Stimulated activated CD4-positive, alpha-beta T cell treated with anti-CD3 and anti-CD28 coated beads, Interleukin-12 subunit alpha, Interleukin-12 subunit beta, amount 100 ng/mL, for 4 hours (primary cell): ENCODE data around the gene SGK2.

ENCODE experiments used
- DNase-seq: peaks from one replicate; pipeline ENCODE4 v3.0.0-alpha.2; 2020

Gene SGK2

DNA sequence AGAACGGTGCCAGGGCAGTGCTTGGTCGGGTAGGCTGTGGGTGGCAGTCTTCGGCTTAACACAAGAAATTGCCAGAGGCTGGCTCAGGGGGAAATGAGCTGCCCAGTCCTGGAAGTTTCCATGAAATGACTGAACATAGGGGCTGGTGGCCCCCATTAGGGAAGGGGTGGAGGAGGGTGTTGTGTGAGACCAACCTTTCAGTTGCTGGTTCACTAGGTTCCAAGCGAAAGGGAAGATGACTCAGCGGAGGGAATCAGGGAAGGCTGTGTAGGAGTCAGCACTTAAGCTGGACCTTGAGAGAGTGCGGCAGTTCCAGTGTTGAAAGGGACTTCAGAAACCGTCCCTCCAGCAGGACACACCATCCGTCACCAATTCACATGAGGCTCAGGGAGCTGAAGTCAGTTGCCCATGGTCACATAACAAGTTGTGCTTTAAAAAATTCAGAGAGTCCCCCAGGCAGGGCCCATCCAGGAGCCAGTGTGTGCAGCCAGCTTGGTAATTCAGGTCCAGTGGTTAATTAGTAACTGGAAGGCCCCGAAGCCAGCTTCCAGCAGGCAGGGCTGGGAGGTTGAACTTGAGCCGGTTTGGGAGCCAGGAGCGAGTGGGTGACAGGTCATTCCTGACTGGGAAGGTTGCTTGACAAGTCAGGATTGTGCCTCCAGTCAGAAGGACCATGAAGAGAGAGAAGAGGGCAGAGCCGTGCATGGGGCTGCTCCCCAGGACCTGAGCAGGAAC lies at the start of gene SGK2:
TSS of gene SGK2 (plus strand) at position 616 of the 735 bp plus-strand sequence. CDS start 7,469 bp downstream, outside the sequence.
- DNase-seq: no peak

DNA sequence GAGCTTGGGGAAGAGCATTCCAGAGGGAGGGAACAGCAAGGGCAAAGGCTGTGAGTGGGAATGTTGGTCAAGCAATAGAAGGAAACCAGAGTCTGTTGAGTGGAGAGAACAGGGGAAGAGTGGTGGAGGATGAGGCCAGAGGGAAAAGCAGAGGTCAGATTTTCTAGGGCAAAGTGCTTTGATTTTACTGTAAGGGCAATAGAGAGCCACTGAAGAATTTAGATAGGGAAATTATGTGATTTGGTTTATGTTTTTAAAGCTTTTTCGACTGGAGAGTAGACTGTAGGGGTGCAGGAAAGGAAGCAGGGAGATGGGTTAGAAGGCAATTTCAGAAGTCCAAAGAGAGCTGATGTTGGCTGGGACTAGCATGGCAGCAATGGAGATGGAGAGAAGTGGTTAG lies 46.9 kb upstream of the SGK2 start:
- no peak for DNase-seq

DNA sequence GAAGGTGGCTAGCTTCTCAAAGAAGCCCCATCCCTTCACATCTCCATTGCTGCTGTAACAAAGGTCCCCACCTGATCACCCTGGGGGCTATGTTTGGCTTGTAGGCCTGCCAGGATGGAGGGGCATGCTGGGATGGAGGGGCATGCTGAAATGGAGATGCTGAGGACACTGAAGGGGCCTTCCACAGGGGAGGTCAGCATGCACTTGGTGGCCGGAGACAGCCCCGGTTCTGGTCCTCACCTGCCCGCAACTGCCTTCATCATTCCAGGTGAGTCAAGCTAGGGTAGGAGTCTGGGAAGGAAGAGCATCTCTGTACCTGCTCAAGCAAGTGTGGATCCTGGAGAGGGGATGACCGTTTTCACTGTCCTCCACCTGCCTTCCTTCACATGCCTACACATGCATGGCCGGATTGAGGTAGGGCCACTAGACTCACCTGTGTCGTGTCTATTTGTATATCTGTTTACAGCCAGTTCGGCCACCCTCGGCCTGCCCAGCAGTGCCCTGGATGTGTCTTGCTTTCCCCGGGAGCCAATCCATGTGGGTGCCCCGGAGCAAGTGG lies 45.4 kb upstream of the SGK2 start:
- DNase-seq: no peak

DNA sequence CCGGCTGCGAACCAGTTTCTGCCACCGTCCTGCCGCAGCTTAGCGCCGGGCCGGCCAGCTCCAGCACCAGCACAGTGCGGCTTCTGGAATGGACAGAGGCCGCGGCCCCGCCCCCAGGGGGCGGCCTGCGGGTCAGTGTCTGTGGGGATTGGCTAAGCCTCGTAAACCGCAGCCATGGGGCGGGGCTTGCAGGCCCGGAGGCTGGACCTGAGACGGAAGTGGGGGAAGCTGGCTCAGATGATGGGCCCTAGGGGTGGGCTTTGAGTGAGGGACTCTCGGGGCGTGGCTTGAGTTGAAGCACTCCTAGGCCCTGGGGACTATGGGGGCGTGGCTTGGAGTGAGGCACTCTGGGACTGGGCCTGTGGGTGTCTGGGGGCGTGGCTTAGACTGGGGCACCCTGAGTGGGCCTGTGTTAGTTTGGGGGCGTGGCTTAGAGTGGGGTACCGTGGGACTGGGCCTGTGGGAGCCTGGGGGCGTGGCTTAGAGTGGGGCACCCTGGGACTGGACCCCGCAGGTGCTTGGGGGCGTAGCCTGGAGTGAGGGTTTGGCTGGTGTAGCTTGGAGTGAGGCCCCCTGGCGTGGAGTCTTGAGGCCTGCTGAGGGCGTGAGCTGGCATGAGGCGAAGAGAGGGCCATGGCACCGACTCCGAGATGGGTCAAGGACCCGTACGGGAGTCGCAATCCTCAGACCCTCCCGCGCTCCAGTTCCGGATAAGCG lies 44.7 kb upstream of the SGK2 start:
- peak; percentile 81 for DNase-seq

DNA sequence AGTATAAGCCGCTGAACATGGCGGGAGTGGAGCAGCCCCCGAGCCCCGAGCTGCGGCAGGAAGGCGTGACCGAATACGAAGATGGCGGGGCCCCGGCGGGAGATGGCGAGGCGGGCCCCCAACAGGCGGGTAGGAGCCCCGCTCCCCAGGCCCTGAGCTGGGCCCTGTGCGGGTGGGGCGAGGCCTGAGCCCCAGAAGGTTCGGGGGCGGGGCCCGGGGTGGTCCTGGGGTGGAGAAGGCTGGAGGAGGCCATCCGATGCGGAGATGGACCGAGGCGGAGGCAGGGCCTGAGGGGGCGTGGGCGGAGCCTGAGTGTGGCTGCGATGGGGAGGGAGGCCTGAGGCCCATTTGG lies 44.2 kb upstream of the SGK2 start:
- DNase-seq: no peak

DNA sequence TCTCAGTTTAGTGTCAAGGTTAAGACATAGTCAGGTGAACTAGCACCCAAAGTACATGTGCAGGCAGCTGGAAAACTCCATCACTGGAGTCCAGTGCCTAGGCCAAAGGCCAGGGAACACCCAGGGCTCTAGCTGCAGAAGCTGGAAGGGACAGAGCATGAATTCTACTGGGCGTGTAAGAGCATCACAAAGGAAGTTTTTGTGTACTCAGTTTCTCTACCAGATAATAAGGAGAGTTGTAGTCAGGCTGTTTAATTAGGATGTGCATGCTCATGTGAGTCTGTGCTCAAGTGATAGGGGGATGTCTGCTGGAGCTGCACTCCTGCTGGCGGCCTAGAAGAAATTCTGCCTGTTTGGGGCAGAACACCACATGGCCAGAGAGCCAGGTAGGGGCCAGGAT lies 43.2 kb upstream of the SGK2 start:
- DNase-seq: no peak

DNA sequence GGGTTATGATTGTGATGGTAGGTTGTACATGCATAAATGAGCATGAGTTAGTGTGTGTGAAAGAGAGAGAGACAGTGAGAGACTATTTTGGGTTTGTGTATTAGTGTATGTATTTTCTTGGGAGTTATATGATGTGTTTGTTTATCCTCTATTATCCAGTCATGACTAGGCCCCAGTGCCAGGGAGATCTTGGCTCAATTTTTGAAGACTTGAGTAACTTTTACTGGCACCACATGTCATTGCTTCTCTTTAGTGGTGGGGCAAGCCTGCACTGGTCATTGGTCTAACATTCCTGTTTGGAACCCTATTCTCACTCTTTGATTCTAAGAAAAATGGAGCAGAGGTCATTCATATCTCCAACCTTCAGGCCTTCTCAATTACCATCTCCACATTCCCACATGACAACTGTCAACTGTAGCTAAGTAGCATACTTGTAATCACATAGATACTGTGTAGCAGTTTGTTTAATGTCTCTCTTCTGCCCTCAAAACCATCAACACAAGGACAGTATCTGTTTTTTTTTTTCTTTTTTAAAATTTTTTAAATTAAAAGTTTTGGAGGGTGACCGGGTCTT lies 42.5 kb upstream of the SGK2 start:
- no peak for DNase-seq

DNA sequence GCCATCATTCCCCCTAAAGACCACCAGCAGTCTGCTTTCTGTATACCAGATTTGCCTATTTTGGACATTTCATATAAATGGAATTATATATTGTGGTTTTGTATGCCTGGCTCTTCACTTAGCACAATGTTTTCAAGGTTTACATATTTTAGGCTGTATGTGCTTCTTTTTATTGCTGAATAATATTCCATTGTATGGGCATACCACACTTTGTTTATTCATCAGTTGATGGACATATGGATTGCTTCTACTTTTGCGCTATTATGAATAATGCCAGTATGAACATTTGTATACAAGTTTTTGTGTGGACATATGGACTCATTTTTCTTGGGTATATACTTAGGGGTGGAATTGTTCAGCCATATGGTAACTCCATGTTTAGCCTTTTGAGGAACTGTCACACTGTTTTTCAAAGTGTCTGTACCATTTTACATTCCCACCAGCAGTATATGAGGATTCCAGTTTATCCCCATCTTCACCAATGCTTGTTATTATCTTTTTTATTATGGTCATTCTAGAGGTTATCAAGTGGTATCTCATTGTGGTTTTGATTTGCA lies 38.7 kb upstream of the SGK2 start:
- no peak for DNase-seq

DNA sequence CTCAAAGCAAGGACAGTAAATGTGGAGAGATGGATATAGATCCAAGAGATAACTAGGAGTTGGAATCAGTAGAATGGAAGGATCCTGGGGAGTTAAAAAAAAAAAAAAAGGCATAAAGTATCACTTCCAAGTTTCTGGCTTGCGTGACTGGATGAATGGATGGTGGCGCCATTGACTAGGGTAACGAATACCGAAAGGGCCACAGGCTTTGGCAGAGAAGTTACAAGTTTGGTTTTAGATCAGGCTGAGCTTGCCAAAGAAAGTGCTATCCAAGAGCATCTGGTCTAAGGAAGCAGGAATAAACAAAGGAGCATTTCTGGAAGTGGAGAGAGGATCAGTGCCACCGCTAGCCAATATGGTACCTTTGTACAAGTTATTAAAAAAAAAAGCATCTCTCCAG lies 33.8 kb upstream of the SGK2 start:
- no peak for DNase-seq

DNA sequence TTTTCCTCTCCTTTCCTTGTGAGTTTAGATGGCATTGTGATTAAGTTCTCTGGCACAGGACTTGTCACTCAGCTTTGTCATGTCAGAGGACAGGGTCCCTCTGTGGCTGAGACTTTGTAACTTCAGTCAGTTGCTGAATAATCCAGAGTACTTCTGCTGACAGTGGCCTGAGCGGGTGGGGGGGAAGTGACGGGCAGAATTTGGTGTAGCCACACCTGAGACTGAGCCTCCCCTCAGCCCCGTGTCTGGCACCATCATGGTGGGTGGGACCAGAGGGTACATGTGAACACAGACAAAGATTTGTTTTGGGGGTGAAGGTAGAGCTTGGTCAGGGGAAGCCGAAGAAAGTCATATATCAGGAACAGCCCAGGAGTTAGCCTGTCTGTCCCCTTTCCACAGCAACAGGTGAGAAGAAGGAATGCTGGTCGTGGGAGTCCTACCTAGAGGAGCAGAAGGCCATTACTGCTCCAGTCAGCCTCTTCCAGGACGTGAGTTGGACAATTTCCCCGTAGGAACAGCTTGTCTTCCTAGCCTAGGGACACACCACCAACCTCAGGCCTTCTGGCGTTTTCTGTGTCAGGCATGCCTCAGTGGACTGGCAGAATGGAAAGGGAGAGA lies 30.5 kb upstream of the SGK2 start:
- no peak for DNase-seq

DNA sequence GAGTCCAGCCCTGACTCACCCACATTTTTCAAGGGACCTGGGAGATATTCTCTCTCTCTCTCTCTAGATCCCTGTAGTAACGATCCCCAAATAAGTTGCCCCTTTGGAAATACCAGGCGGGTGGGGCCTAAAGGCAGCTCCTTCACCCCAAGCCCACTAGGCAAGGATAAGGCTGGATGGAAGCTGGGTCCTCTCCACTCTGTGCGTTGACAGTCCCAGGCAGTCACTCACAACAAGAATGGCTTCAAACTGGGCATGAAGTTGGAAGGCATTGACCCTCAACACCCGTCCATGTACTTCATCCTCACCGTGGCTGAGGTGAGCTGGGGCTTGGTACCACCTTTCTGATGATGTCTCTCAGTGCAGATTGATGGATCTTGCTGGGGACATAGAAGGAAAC lies 29.8 kb upstream of the SGK2 start:
- no peak for DNase-seq

DNA sequence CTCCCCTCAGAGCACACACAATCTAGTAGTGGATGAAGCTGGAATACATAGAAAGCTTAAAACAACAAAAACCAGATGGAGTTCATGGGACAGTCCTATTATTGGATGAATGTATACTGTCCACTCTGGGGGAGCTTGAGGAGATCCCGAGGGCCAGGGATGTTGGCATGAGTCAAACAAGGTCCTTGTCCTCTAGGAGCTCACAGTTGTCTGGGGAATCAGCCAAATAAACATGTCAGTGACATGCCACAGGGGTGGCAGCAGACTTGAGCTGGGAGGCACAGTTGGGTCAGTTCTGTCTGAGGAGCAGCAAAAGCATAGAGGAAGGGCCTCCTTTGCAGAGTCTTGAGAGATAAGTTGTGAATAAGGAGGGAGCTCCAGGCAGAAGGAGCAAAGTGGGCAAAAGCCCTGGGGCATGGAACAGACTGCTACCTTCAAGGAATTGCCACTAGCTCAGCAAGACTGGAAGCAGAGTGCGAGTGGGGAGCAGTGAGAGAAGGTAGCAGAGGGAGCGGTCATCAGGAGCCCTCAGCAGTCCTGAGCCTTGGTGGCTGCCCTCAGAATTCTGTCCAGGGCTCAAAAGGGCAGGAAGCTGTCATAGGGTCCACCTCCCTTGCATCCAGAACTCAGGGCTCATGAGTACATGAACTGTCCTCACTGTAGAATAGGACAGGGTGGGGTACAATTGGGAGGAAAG lies 29.2 kb upstream of the SGK2 start:
- no peak for DNase-seq

DNA sequence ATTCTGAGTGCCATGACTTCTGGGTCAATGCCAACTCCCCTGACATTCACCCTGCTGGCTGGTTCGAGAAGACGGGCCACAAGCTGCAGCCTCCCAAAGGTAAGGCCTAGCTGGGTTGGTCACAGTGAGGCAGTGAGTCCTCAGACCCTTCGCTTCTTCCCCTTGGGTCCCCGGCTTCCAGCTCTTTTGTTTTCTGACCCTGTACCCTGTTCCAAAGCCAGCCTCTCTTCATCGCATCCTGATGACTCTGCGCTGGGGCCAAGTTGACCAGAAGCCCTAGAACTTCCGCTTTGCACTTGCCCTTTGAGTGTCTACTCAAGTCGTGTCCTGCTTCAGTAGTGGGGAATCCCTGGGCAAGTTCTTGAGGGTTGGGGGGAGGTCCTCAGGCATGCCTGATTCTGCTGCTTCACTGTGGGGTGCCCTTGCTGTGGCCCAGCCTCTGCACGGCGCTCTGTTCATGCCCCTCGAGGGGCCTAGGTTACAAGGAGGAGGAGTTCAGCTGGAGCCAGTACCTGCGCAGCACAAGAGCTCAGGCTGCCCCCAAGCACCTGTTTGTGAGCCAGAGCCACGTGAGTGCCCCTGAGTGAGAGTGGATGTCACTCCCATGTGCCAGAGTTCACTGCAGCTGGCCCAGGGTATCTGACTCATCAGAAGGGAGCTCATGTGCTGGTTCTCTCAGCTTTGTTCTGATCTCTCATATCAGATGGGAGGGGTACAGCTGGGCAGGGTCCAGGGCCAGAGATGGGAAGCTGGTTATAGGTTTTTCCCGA lies 28.3 kb upstream of the SGK2 start:
- no peak for DNase-seq

DNA sequence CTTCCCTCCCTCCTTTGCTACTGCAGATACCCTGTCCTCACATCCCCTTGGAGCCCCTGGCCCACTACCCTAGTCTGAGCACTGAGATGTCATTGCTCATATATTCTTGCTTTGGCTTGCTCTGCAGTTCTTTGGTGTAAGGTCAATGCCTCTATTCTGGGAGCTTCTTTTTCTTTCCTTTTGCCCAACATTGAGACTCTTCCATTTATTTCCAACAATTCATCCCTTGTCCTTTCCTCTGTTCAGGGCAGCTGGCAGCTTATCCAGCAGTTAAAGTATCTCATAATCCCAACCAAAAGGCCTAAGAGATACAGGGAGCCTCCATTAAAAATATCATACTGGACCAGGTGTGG lies 27.8 kb upstream of the SGK2 start:
- DNase-seq: no peak

DNA sequence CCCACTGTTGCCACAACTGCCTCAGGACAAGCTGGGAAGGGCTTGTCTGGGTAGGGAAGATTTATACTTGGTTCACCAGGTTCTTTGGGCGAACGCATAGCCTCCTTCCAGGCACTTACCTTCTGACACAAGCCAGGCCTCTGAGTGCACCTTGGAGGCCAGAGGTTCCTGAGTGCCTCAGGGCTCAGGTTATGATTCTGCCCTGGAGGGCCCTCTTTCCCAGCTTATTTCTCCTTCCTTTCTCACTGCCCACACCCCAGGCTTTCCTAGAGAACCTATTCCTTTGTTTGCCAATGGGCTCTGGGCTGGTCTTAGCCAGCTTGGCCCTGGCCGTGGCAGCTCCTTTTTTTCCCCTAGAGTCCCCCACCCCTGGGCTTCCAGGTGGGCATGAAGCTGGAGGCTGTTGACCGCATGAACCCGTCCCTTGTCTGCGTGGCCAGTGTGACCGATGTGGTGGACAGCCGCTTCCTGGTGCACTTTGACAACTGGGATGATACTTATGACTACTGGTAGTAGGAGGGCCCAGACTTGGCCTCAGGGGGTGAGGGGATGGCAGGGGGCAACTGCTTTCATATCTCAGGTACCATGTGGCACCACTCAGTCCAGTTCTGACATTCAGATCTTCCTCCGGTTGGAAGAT lies 26.3 kb upstream of the SGK2 start:
- no peak for DNase-seq

DNA sequence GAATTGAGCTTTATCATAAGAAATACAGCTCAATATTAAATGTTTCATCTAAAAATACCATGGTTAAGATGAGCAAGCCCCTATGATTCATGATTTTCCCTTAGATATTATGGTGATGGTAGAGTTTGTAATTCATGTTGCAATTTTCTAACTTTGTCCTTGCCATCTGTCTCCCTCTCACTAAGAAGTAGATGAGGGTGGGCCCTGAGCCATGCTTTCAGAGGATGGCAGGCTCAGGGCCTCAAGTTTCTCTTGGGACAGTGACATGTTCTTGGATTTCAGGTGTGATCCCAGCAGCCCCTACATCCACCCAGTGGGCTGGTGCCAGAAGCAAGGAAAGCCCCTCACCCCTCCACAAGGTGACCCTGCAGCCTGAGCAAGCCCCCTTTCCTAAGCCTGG lies 25.8 kb upstream of the SGK2 start:
- no peak for DNase-seq

DNA sequence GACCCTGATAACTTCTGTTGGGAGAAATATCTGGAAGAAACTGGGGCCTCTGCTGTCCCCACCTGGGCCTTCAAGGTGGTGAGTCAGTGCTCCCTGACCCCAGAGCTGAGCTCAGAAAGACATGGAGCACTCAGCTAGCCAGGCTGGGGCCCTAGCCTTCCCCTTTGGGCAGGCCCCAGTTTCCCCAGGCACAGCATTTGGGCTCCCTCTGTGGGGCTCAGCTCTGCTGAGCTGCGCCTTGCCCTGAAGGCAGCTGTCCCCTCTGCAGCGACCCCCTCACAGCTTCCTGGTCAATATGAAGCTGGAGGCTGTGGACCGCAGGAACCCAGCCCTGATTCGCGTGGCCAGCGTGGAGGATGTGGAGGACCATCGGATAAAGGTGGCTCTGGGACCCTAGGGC lies 24.8 kb upstream of the SGK2 start:
- DNase-seq: no peak

DNA sequence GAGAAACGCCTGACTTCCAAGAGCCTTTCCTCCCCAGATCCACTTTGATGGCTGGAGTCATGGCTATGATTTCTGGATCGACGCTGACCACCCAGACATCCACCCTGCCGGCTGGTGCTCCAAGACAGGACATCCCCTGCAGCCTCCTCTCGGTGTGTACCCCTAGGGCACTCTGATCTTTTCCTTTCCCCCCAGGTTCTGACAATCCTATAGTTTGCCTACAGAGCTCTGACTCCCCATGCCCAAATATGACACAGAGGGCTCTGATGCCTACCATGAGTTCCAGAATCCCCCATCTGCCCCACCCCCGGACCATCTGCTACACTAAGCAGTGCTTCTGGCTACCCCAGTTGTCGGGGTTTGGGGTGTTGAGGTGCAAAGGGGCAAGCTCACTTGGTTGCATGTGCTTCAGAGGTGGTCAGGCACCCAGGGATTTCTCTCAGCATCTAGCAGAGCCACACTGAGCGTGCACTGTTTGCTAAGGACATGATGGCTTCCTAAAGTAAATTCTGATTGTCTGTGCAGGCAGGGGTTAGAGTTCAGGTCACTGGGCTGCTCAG lies 24.0 kb upstream of the SGK2 start:
- no peak for DNase-seq

DNA sequence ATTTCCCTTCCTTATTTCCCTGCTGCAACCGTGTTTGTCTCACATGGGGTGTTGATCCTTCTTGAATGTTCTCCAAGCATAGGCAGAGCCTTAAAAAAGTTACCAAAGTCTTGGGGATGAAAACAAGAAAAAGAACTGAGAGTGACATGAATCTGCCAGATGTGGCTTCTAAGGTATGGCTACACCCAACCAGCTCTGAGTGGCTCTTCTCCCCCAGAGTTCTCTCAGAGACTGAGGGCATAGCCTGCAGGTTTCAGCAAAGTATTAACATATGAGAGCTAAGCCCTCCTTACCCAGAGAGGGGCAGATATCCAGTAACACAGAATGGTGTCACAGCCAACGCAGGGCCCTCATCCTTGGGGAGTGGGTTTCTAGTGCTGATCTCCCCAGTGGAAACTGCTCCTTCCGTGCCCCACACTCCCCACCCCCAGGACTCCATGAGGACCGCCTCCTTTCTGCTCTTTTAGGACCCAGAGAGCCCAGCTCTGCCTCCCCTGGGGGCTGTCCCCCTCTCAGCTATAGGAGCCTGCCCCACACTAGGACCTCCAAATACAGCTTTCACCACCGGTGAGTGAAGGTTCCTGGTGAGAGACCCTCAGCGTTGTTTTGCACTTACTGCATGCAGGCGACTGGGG lies 23.3 kb upstream of the SGK2 start:
- no peak for DNase-seq

DNA sequence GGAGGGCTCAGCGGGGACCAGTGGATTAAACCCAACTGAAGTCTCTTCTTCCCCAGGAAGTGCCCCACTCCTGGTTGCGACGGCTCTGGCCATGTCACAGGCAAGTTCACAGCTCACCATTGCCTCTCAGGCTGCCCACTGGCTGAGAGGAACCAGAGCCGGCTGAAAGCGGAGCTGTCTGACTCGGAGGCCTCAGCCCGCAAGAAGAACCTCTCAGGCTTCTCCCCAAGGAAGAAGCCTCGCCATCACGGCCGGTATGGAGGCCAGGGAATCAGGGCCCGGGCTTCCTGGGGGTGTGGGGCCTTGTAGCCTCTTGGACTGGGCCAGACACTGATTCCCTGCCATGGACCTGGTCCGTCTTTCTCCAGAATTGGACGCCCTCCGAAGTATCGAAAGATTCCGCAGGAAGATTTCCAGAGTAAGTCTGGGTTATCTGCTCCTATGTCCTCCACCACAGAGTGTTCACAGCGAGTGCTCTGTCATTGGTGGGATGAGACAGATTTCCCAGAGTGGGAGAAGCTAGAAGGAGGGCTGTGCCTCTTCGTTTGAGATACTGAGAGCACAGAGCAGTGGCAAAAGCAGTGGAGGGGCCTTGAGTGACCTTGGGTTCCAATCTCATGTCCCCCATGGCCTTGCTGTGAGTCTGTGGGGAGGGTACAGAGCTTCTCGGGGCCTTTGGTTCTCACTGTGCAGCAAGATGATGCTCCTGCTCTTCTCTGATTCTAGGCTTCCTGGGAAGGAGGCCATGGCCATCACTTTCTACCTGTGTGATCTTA lies 22.6 kb upstream of the SGK2 start:
- DNase-seq: no peak
